SK-N-SH treated with all-trans-retinoic acid at 6 μM for 48 hours (cell line): ENCODE results near the gene CDH4.

ENCODE experiments used
- ATAC-seq: fragments of 200-7000 bp; cut with Tn5 transposase; 3 replicates; pipeline ENCODE4 v1.9.1; 2020; ENCODE audit warnings: mild to moderate bottlenecking, moderate library complexity
- ARNTL ChIP-seq: fragments of 450-650 bp; formaldehyde crosslinking; IDR thresholded peaks from 2 replicates; pipeline ENCODE4 v1.5.0; 2020; ENCODE audit warnings: low read depth, mild to moderate bottlenecking, moderate library complexity, borderline replicate concordance
- BACH2 ChIP-seq: fragments of 250-450 bp; sonication (Bioruptor Pico); IDR thresholded peaks from 2 replicates; pipeline ENCODE4 v1.9.0; 2021; ENCODE audit warnings: mild to moderate bottlenecking, borderline replicate concordance
- ESRRG ChIP-seq: fragments of 250-450 bp; sonication (Bioruptor Pico); IDR thresholded peaks from 2 replicates; pipeline ENCODE4 v1.6.1; 2021; ENCODE audit warnings: mild to moderate bottlenecking
- GLIS3 ChIP-seq: fragments of 250-450 bp; sonication (Bioruptor Pico); IDR thresholded peaks from 2 replicates; pipeline ENCODE4 v1.5.0; 2020; ENCODE audit warnings: mild to moderate bottlenecking, moderate library complexity
- OSR1 ChIP-seq: fragments of 250-450 bp; sonication (Bioruptor Pico); IDR thresholded peaks from 2 replicates; pipeline ENCODE4 v1.8.0; 2022; ENCODE audit warnings: moderate library complexity, mild to moderate bottlenecking, inconsistent platforms
- PATZ1 ChIP-seq: fragments of 250-450 bp; sonication (Bioruptor Pico); IDR thresholded peaks from 2 replicates; pipeline ENCODE4 v1.8.0; 2020; ENCODE audit warnings: mild to moderate bottlenecking, moderate library complexity, borderline replicate concordance
- POU6F1 ChIP-seq: fragments of 250-450 bp; sonication (Bioruptor Pico); IDR thresholded peaks from 2 replicates; pipeline ENCODE4 v1.8.0; 2021; ENCODE audit warnings: low read depth, mild to moderate bottlenecking, moderate library complexity, borderline replicate concordance
- PPARA ChIP-seq: fragments of 250-450 bp; sonication (Bioruptor Pico); IDR thresholded peaks from 2 replicates; pipeline ENCODE4 v1.5.0; 2020; ENCODE audit warnings: mild to moderate bottlenecking, borderline replicate concordance
- RARB ChIP-seq: fragments of 250-450 bp; sonication (Bioruptor Pico); IDR thresholded peaks from 2 replicates; pipeline ENCODE4 v1.8.0; 2021; ENCODE audit warnings: mild to moderate bottlenecking, moderate library complexity
- TCF4 ChIP-seq: fragments of 250-450 bp; sonication (Bioruptor Pico); IDR thresholded peaks from 2 replicates; pipeline ENCODE4 v1.8.0; 2021; ENCODE audit warnings: mild to moderate bottlenecking, moderate library complexity, borderline replicate concordance
- TOX ChIP-seq: fragments of 250-450 bp; sonication (Bioruptor Pico); IDR thresholded peaks from 2 replicates; pipeline ENCODE4 v1.8.0; 2021; ENCODE audit warnings: mild to moderate bottlenecking, moderate library complexity, borderline replicate concordance
- TSHZ2 ChIP-seq: fragments of 250-450 bp; sonication (Bioruptor Pico); IDR thresholded peaks from 2 replicates; pipeline ENCODE4 v1.5.0; 2020; ENCODE audit warnings: mild to moderate bottlenecking, moderate library complexity
- ZC3H10 ChIP-seq: fragments of 250-450 bp; sonication (Bioruptor Pico); IDR thresholded peaks from 2 replicates; pipeline ENCODE4 v1.5.1; 2021; ENCODE audit warnings: mild to moderate bottlenecking, moderate library complexity
- ZFP3 ChIP-seq: fragments of 250-450 bp; sonication (Bioruptor Pico); IDR thresholded peaks from 2 replicates; pipeline ENCODE4 v1.5.0; 2020; ENCODE audit warnings: mild to moderate bottlenecking, moderate library complexity
- ZFP30 ChIP-seq: fragments of 450-650 bp; formaldehyde crosslinking; IDR thresholded peaks from 2 replicates; pipeline ENCODE4 v1.5.0; 2022; ENCODE audit warnings: mild to moderate bottlenecking, moderate library complexity
- ZNF565 ChIP-seq: fragments of 450-650 bp; formaldehyde crosslinking; conservative IDR thresholded peaks from 2 replicates; pipeline ENCODE4 v1.5.0; 2020; ENCODE audit warnings: low read depth, mild to moderate bottlenecking, moderate library complexity
- ZNF70 ChIP-seq: fragments of 450-650 bp; formaldehyde crosslinking; IDR thresholded peaks from 2 replicates; pipeline ENCODE4 v1.5.0; 2020; ENCODE audit warnings: mild to moderate bottlenecking, moderate library complexity
- ZNF8 ChIP-seq: fragments of 450-650 bp; formaldehyde crosslinking; IDR thresholded peaks from 2 replicates; pipeline ENCODE4 v1.5.0; 2020; ENCODE audit warnings: mild to moderate bottlenecking, moderate library complexity
- TF ChIP-seq, protein P1 (sequence below): fragments of 250-450 bp; sonication (Bioruptor Pico); IDR thresholded peaks from 2 replicates; pipeline ENCODE4 v1.5.1; 2021; ENCODE audit warnings: mild to moderate bottlenecking, moderate library complexity

Gene CDH4

GRCh38 chr20:61685462-61685861 lies 433.4 kb downstream of the CDH4 start:
- TF ChIP-seq ZC3H10 (no peak), OSR1 (CRISPR knock-in tag) (no peak), TCF4 (CRISPR knock-in tag) (no peak), PPARA (CRISPR knock-in tag) (no peak), PATZ1 (CRISPR knock-in tag) (no peak), TOX (CRISPR knock-in tag) (no peak), RARB (CRISPR knock-in tag) (no peak), ZFP3 (CRISPR knock-in tag) (no peak), ESRRG (CRISPR knock-in tag) (no peak), ZNF70 (CRISPR knock-in tag) (no peak), TSHZ2 (CRISPR knock-in tag) (no peak), BACH2 (CRISPR knock-in tag) (no peak), ARNTL (CRISPR knock-in tag) (no peak), ZFP30 (CRISPR knock-in tag) (no peak), ZNF565 (CRISPR knock-in tag) (no peak), GLIS3 (no peak), POU6F1 (CRISPR knock-in tag) (no peak)
- TF ChIP-seq, protein P1, sequence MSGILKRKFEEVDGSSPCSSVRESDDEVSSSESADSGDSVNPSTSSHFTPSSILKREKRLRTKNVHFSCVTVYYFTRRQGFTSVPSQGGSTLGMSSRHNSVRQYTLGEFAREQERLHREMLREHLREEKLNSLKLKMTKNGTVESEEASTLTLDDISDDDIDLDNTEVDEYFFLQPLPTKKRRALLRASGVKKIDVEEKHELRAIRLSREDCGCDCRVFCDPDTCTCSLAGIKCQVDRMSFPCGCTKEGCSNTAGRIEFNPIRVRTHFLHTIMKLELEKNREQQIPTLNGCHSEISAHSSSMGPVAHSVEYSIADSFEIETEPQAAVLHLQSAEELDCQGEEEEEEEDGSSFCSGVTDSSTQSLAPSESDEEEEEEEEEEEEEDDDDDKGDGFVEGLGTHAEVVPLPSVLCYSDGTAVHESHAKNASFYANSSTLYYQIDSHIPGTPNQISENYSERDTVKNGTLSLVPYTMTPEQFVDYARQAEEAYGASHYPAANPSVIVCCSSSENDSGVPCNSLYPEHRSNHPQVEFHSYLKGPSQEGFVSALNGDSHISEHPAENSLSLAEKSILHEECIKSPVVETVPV (CRISPR knock-in tag), result no peak
- ATAC-seq, result no peak

- ATAC-seq, result no peak
- TF ChIP-seq PATZ1 (CRISPR knock-in tag) (no peak), PPARA (CRISPR knock-in tag) (no peak), ZNF8 (no peak), ARNTL (CRISPR knock-in tag) (no peak), GLIS3 (no peak), ZFP3 (CRISPR knock-in tag) (no peak), TSHZ2 (CRISPR knock-in tag) (no peak), RARB (CRISPR knock-in tag) (no peak), TCF4 (CRISPR knock-in tag) (no peak), POU6F1 (CRISPR knock-in tag) (no peak), ZNF565 (CRISPR knock-in tag) (no peak), BACH2 (CRISPR knock-in tag) (no peak), ZNF70 (CRISPR knock-in tag) (no peak), ESRRG (CRISPR knock-in tag) (no peak), ZC3H10 (no peak)
These were observed 434.2 kb downstream of the CDH4 start for GRCh38 chr20:61686051-61686936.
